Vagina (tissue), 2 donors: ENCODE data around the gene NFATC3.

Experiments used
- CTCF ChIP-seq, 3 experiments: fragments of 450-650 bp in 2 of 3; fragments of 200-600 bp in 1 of 3; sonication (generic) in 1 of 3; IDR thresholded peaks; one replicate each; pipeline ENCODE4 v1.5.1; 2017 to 2019; ENCODE audit warnings: antibody characterized with exemption in 3 of 3, mild to moderate bottlenecking in 2 of 3, moderate library complexity in 2 of 3
- POLR2A ChIP-seq, 2 donors: fragments of 450-650 bp; IDR thresholded peaks; one replicate each; pipeline ENCODE4 v1.6.1; 2017; ENCODE audit warnings: antibody characterized with exemption in 2 of 2, mild to moderate bottlenecking in 2 of 2, moderate library complexity in 2 of 2
- POLR2AphosphoS5 ChIP-seq, 2 donors: sonication (generic); formaldehyde crosslinking; IDR thresholded peaks; one replicate each; pipeline ENCODE4 v1.9.0; 2017; ENCODE audit warnings: antibody characterized with exemption in 2 of 2, mild to moderate bottlenecking in 2 of 2, low read depth in 1 of 2; ENCODE audit not compliant: insufficient read depth in 1 of 2

GRCh38 chr16:68087688-68088087 lies 2.5 kb downstream of the NFATC3 start:
- TF ChIP-seq POLR2AphosphoS5 (IDR thresholded peaks at IDR 0.05; ENCODE audit: insufficient read depth in 1 of 2, low read depth in 1 of 2), result no peak
- no peak for TF ChIP-seq CTCF (IDR thresholded peaks at IDR 0.05)
- TF ChIP-seq POLR2A (IDR thresholded peaks at IDR 0.05), result no peak
